ENCODE data around the gene KRTAP12-3.

The KRTAP12-3 gene

GRCh38 chr21:44697811-44698734, 40.3 kb downstream of the KRTAP12-3 start:
- peaks cover 33% of the 10 kb centered on the region for H3K27me3 ChIP-seq (ENCODE audit: insufficient read depth, poor library complexity, severe bottlenecking)
- TF ChIP-seq GABPA (IDR thresholded peaks at IDR 0.05; ENCODE audit: low read depth): no peak
- TF ChIP-seq, protein P1, sequence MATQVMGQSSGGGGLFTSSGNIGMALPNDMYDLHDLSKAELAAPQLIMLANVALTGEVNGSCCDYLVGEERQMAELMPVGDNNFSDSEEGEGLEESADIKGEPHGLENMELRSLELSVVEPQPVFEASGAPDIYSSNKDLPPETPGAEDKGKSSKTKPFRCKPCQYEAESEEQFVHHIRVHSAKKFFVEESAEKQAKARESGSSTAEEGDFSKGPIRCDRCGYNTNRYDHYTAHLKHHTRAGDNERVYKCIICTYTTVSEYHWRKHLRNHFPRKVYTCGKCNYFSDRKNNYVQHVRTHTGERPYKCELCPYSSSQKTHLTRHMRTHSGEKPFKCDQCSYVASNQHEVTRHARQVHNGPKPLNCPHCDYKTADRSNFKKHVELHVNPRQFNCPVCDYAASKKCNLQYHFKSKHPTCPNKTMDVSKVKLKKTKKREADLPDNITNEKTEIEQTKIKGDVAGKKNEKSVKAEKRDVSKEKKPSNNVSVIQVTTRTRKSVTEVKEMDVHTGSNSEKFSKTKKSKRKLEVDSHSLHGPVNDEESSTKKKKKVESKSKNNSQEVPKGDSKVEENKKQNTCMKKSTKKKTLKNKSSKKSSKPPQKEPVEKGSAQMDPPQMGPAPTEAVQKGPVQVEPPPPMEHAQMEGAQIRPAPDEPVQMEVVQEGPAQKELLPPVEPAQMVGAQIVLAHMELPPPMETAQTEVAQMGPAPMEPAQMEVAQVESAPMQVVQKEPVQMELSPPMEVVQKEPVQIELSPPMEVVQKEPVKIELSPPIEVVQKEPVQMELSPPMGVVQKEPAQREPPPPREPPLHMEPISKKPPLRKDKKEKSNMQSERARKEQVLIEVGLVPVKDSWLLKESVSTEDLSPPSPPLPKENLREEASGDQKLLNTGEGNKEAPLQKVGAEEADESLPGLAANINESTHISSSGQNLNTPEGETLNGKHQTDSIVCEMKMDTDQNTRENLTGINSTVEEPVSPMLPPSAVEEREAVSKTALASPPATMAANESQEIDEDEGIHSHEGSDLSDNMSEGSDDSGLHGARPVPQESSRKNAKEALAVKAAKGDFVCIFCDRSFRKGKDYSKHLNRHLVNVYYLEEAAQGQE (IDR thresholded peaks at IDR 0.05; ENCODE audit: insufficient replicate concordance, low read depth): no peak
- no peak for TF ChIP-seq CTCF (IDR thresholded peaks at IDR 0.05; ENCODE audit: insufficient read depth, low read length)
- no peak for TF ChIP-seq SPI1 (IDR thresholded peaks at IDR 0.05; ENCODE audit: borderline replicate concordance, low read depth)
- TF ChIP-seq POLR2AphosphoS5 (IDR thresholded peaks at IDR 0.05; ENCODE audit: low read depth): no peak
- H3K4me3 ChIP-seq (replicated peaks; ENCODE audit: insufficient read depth, low read length): no peak overlapping the region
- no peak for DNase-seq (ENCODE audit: low read depth in 1 of 2, low spot score in 1 of 2)
- no peak overlapping the region for H3K27ac ChIP-seq (replicated peaks)

DNA sequence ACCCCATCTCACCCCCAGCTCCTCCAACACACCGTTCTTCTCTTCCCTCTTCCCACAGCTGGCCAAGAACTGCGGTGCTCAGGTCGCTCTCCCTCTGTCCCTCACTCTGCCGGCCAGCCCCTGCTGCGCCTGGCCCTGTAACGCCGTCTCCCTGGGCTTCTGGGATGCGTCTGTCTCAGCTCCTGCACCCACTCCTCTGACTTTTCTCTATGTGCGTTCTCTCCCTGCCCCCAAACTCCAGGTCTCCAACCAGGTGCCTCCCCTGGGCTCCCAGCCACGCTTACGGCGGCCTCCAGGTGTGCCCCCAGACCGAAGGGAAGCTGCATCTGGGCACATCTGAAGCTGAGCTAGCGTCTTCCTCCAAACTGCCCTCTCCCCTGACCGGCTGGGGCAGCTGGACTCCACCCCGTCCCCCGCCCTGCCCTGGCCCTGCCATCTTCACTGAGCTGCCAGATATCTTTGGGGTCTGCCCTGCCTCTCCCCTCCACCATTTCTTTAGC, 41.8 kb downstream of the KRTAP12-3 start:
- DNase-seq (ENCODE audit: low read depth in 1 of 2, low spot score in 1 of 2): no peak
- no peak for TF ChIP-seq POLR2AphosphoS5 (IDR thresholded peaks at IDR 0.05; ENCODE audit: low read depth)
- TF ChIP-seq GABPA (IDR thresholded peaks at IDR 0.05; ENCODE audit: low read depth): no peak
- TF ChIP-seq, protein P1 (IDR thresholded peaks at IDR 0.05; ENCODE audit: insufficient replicate concordance, low read depth): no peak
- TF ChIP-seq CTCF (IDR thresholded peaks at IDR 0.05; ENCODE audit: insufficient read depth, low read length): no peak
- Histone ChIP-seq H3K27ac (replicated peaks) (no peak overlapping the region), H3K4me3 (replicated peaks; ENCODE audit: insufficient read depth, low read length) (no peak overlapping the region), H3K27me3 (ENCODE audit: insufficient read depth, poor library complexity, severe bottlenecking) (peaks cover 33% of the 10 kb centered on the region)

DNA sequence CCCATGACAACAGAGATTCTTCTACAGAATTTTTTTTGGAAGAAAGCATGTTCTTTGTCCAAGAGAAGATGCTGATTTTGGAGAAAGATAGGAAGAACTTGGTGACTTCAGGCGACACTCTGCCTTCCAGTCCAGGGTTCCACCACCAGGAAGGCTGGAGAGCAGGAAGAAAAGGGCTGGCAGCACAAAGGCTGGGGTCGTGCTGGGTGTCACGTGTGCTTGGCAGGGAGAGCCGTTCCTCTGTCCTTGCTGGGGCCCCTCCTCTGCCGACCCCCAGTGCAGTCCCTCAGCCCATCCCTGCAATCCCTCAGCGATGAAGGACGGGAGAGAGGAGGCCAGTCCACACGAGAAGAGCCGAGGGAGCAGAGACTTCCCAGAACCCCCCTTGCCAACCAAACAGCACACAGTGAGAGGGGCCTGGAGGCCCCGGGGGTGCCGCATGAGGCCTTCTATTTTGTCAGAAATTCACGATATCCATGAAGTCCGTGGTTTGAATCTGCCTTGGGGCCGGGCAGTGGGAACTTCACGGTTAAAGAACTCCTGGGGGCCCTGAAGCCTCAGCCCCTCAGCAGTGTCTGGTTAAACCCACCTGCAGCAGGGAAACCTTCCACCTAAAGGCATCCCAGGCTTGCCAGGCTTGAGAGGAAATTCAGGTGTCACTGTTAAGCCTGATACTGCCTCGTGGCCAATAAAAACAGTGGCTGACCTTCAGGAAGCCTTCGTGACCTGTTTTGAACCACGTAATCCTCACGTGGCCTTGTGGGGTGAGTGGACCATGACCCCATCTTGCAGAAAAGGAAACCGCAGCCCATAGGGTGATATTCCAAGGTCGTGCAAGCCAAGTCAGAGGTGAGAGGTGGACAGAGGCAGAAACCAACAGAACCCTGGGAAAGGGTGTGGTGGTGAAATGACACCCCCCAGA, 42.6 kb downstream of the KRTAP12-3 start:
- Histone ChIP-seq H3K27ac (replicated peaks) (no peak overlapping the region), H3K27me3 (ENCODE audit: insufficient read depth, poor library complexity, severe bottlenecking) (peaks cover 34% of the 10 kb centered on the region), H3K4me3 (replicated peaks; ENCODE audit: insufficient read depth, low read length) (no peak overlapping the region)
- no peak for DNase-seq (ENCODE audit: low read depth in 1 of 2, low spot score in 1 of 2)
- TF ChIP-seq POLR2AphosphoS5 (IDR thresholded peaks at IDR 0.05; ENCODE audit: low read depth) (no peak), SPI1 (IDR thresholded peaks at IDR 0.05; ENCODE audit: borderline replicate concordance, low read depth) (no peak), GABPA (IDR thresholded peaks at IDR 0.05; ENCODE audit: low read depth) (no peak), CTCF (IDR thresholded peaks at IDR 0.05; ENCODE audit: insufficient read depth, low read length) (no peak)
- TF ChIP-seq, protein P1 (IDR thresholded peaks at IDR 0.05; ENCODE audit: insufficient replicate concordance, low read depth): no peak

Measured in HL-60 (cell line).